AG08395 (cell line): Measurements from ENCODE around the gene DHRS3.

Experiments
- DNase-seq: peaks from one replicate; pipeline ENCODE4 v3.0.0; 2012; ENCODE audit warnings: mixed read lengths, low spot score

DHRS3 gene

DNA sequence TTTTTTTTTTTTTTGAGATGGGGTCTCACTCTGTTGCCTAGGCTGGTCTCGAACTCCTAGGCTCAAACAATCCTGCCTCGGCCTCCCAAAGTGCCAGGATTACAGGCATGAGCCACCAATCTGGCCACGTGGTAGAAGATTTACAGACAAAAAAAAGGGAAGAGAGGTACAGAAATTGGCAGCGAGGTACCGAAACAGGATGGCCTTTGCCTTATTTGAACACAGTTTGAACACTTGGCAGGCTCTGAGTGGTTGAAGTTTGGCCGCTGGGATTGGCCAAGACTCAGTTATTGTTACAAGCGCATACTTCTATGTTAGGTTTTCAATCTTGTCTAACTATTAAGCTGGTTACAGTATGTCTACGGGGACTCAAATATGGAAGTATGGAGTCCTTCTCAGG is 19.7 kb upstream of the DHRS3 start:
- no peak for DNase-seq

- DNase-seq = peak; percentile 85
Observed at GRCh38 chr1:12636098-12636950, 18.3 kb upstream of the DHRS3 start.

GRCh38 chr1:12634696-12635202 is 16.7 kb upstream of the DHRS3 start:
- no peak for DNase-seq

- no peak for DNase-seq
Observed at GRCh38 chr1:12634156-12634555, 16.1 kb upstream of the DHRS3 start.

DNA sequence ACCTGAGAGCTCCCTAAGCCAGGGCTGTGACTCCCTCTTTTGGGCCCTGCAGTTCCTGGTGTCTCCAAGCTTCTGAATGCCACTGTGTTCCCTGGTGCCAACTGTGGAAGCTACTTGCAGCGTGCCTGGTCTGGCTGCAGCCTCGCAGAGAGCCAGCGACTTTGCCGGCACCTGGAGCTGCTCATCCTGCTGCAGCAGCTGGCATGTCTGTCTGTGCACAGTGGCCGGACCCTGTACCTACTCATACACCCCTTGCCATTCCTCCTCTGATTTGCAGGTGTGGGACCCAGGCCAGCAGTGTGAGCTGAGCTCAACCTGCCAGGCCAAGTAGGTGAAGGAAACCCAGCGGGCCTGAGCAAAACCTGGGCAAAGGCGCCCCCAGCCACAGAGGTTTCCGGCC is 13.6 kb upstream of the DHRS3 start:
- DNase-seq = no peak

GRCh38 chr1:12630946-12631530 is 13.0 kb upstream of the DHRS3 start:
- DNase-seq = no peak

GRCh38 chr1:12629985-12630760 is 12.2 kb upstream of the DHRS3 start:
- DNase-seq = no peak

DNA sequence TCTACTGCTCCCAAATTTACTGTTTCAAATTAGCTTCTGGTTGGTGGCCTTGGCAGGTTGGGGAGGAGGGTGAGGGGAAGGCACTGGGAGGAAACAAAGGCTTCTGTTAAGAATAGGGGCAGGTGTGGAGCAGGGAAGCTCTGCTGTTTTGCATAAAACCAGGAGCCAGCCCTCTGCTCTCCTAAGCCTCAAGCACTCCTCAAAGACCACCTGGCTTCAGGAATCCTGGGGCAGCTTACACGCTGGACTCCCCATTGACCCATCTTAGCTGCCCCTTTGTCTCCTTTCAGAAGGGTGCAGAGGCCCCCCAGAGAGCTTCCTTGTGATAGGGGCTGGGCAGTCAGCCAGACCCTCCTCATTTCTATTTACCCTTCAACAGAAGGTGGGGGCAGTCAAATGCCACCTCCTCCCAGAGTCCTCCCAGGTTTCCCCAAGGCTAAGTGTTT is 11.5 kb upstream of the DHRS3 start:
- no peak for DNase-seq

DNA sequence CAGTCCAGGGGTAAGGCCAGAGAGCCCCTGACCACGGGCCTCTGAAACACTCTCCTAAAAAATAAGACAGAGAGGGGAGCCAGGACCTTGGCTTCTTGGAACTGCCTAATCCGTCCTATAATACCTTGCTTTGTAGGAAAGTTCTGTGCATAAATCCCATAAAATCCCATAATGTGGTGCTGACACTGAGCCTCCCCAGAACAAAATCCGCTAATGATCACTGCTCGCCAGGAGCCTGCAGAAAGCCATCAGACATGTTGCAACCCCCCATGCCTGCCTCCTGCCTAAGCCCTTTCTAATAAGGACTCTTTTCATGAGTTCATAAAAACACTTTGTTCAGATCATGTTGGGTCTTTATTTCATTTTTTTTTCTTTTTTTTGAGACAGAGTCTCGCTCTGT is 9.3 kb upstream of the DHRS3 start:
- DNase-seq = no peak

DNA sequence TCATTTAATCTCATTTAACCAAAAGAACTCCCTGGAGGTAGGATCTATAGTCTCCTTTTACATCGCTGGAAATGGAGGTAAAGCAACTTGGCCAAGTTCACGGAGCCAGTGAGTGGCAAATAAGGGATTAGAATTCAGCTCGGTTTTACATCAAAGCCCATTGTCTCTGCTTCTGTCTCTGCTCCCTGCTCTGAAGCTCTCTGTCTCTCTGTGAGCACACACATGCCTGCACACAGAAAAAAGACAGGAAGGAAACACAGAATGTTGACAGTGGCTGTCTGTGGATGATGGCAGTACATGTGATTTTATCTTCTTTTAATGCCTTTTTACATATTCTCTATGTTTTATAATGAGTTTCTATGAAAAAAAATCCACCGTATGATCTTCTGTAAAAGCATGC is 8.9 kb upstream of the DHRS3 start:
- no peak for DNase-seq

DNA sequence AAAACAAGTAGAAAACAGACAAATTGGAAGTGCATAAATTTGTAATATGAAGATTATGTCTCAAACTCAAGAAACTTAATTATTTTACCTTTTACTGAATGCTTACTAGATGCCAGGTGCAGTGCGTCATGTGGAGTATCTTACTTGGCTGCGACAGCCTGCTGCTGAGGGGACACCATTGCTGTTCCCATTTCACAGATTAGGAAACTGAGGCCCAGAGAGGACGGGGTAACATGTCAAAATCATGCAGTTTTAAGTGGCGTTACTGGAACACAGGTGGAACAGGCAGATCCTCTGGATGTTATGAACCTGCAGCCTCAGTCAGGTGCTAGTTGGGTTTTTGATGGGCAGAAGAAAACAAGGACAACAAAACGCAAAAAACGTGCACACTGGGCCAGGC is 7.3 kb upstream of the DHRS3 start:
- DNase-seq = no peak

- no peak for DNase-seq
Observed at GRCh38 chr1:12622506-12622905, 4.5 kb upstream of the DHRS3 start.

GRCh38 chr1:12621346-12622335 is 3.6 kb upstream of the DHRS3 start:
- no peak for DNase-seq

DNA sequence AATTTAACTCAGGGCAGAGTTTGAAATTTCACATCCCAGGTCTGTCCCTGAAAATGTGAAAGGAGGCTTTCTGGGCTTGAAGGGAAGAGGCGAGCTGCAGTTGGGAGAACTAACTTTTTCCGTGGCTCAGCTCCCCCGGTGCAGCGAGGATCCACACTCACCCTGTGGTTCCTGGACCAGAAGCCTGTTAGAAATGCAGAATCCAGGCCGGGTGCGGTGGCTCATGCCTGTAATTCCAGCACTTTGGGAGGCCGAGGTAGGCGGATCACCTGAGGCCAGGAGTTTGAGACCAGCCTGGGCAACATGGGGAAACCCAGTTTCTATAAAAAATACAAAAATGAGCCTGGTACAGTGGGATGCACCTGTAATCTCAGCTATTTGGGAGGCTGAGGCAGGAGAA is 2.9 kb upstream of the DHRS3 start:
- no peak for DNase-seq

DNA sequence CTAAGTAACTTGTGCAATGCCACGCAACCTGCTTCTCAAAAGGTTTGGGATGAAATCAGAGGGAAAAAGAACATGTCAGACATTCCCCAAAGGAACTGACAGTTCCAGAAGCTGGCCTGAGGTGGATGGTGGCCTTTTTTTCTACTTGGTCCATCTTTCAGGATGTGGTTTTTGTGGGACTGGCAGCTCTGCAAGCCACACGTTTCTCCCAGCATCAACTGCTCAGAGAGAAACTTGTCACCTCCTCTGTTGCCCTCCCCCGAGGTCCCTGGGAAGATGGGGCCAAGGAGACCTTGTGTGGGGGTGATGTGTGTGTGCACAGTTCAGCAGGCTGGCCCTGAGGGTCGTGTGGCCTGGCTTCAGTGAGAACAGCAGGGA is 2.5 kb upstream of the DHRS3 start:
- peak; percentile 53 for DNase-seq

- peak; percentile 85 for DNase-seq
Observed at GRCh38 chr1:12619792-12620487, 1.9 kb upstream of the DHRS3 start.

GRCh38 chr1:12618965-12619791 is 1.2 kb upstream of the DHRS3 start:
- peak; percentile 87 for DNase-seq

DNA sequence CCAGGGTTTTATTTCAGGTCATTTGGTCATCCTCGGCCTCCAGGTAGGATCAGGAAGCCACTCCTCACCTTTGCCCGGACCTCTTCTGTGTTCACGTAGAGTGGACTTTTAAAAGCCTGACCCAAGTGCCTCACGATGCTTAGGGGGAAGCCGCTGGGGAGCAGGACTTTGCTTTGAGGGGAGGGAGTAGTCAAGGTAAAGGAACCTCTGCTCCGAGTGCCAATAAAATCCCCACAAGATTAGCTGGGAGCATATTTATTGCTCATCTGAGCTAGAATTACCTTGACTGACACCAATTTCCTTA is 603 bp upstream of the DHRS3 start:
- no peak for DNase-seq

DNA sequence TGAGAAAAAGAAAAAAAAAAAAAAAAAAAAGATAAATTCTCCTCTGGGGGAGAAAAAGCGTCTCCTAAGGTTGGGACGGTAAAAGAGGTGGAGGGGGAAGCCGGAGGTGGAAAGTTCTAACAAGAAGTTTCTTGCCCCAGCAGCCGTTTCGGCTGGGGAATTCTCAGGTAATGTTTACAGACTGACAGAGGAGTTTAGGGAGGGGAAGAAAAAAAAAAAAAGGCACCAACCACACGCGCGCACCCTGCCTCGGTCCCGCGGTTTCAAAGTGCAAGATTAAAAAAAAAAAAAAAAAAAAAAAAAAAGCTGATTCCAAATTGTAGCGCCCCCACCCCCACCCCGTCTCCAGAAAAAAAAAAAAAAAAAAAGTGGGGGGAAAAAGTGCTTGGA is 504 bp downstream of the DHRS3 start:
- no peak for DNase-seq

- no peak for DNase-seq
Observed at GRCh38 chr1:12616709-12617373, 1.2 kb downstream of the DHRS3 start.
